GM19467 (cell line): ENCODE results near the gene TOP2A.
"Not testable (repeated sequence)": the region's sequence is repeated elsewhere in the genome, so short reads cannot be mapped to it uniquely, and the experiment has no call there.

Experiments
- ATAC-seq: cut with Tn5 transposase; IDR thresholded peaks from one replicate; pipeline ENCODE4 v1.9.1; 2021; ENCODE audit warnings: mild to moderate bottlenecking, moderate library complexity; ENCODE audit not compliant: unreplicated experiment

Gene TOP2A

GRCh38 chr17:40376541-40376940, 41.2 kb downstream of the TOP2A start:
- not testable (repeated sequence) for ATAC-seq

- not testable (repeated sequence) for ATAC-seq
Measured at GRCh38 chr17:40375786-40376185, 41.9 kb downstream of the TOP2A start.

DNA sequence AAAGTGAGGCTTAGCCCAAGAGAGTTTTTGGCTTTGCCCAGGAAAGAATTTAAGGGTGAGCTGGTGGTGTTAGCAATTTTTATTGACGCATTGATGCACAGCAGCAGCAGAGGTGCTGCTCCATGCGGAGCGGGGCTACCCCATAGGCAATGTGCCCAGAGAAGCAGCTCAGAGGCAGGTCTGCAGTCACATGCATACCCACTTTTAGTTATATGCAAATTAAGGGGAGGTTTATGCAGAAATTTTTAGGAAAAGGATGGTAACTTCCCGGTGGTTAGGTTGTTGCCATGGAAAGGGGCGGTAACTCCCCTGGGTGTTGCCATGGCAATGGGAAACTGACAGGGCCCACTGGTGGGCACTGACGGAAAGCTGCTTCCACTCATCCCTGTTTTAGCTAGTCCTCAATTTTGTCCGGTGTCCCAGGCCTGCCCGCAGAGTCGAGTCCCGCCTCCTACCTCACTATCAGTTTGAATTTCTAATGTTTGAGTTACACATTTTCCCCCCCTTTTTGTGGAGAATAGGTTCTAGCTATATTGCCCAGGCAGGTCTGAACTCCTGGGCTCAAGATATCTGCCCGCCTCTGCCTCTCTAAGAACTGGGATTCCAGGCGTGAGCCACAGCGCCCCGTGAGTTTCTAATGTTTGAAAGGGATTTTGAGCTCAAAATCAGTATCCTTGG, 42.7 kb downstream of the TOP2A start:
- ATAC-seq, result no peak

GRCh38 chr17:40373999-40374398, 43.7 kb downstream of the TOP2A start:
- ATAC-seq, result no peak

DNA sequence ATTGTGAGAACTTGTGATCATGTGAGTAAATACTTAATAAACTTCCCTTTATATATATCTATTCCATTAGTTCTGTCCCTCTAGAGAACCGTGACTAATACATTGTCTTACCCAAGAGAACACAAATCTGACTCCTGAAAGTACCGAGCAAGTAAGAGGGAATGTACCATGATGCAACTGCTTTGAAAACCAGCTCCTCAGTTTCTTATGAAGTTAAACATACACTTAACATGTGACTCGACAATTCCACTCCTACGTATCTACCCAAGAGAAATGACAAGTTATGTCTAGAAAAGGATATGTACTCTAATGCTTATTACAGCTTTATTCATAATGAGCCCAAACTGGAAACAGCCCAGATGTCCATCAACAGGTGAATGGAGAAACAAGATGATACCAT, 44.4 kb downstream of the TOP2A start:
- no peak for ATAC-seq

GRCh38 chr17:40372644-40373043, 45.1 kb downstream of the TOP2A start:
- not testable (repeated sequence) for ATAC-seq

DNA sequence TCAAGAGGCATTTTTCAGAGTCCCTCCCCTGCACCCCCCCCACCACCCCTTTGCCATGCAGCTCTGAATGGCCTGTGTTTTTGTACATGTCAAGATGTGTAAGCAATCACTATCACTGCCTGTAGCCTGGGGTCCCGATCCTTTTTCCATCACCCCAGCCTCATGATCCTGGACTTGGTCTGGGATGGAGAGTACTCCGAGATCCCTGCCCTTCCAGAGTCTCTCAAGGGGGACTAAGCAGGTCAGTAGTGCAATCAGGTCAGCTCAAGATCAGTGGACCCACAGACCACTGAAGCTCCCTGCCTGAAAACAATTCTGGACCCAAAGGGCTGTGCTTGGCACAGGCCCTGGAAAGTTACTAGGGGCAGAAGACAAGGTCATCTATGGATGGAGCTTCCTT, 45.7 kb downstream of the TOP2A start:
- ATAC-seq, result no peak

GRCh38 chr17:40371261-40371929, 46.3 kb downstream of the TOP2A start:
- no peak for ATAC-seq

- ATAC-seq, result no peak
Measured at GRCh38 chr17:40369923-40370322, 47.8 kb downstream of the TOP2A start.

GRCh38 chr17:40367728-40368127, 50.0 kb downstream of the TOP2A start:
- not testable (repeated sequence) for ATAC-seq

DNA sequence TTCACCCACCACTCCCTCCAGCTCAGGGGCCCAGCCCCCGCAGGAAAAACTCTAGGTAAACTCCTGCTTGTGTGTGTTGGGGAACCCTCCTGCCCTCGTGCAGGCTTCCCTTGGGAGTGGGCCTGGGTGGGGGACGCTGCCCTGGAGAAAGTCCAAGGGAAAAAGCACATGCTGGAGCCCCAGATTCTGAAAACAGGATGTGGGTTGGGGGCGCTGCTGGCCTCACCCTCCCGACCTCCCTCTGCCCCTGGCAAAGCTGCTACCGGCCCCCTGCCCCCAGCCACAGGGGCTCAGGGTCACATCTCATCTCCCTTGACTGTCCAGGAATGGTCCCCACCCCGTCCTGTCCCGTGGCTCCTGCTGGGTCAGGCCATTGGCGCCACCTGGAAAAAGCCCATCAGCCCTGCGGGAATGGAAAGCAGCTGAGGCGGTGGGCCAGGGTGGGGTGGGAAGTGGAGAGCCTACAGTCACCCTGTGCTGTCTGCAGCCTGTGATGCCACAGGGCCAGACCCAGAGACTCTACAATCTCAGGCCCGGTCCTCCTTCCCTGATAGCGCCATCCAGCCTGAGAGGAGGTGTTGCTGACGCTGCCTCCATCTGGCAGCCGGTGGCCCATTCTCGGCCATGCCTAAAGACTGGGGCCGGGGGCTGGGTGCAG, 50.7 kb downstream of the TOP2A start:
- ATAC-seq, result no peak

DNA sequence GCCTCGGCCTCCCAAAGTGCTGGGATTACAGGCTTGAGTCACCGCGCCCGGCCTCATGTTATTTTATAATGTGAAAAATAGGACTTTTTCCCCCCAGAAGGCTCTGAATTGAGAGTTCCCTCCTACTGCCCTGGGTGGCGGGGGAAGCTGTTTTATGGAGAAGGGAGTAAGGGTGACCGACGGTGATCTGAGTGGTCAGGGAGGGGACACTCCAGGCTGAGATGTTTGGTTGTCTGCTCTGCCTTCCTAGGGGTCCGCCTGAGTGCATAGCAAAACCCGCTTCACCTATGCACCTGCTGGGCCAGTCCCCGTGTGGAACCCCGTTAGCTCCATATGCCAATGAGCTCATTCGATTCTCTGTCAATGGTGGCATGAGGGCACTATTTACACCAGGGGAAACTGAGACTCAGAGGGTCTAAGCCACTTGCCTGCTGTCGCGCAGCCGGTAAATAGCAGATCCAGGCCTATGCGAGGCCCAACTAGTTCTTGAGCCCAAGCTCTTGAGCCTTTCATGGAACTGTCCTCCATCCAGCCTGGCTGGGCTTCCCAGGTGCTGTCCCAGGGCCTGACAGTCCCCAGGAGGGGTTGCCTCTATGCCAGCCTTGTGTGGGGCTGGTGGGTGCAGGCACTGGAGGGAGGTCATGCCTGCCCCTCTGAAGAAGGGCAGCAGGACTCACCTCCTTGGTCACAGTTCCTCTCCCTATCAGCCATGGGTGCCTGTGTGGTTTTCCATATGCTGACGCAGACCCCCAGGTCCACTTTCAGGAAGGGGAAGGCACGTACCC, 51.4 kb downstream of the TOP2A start:
- ATAC-seq, result no peak

GRCh38 chr17:40364906-40365305, 52.8 kb downstream of the TOP2A start:
- ATAC-seq, result no peak

DNA sequence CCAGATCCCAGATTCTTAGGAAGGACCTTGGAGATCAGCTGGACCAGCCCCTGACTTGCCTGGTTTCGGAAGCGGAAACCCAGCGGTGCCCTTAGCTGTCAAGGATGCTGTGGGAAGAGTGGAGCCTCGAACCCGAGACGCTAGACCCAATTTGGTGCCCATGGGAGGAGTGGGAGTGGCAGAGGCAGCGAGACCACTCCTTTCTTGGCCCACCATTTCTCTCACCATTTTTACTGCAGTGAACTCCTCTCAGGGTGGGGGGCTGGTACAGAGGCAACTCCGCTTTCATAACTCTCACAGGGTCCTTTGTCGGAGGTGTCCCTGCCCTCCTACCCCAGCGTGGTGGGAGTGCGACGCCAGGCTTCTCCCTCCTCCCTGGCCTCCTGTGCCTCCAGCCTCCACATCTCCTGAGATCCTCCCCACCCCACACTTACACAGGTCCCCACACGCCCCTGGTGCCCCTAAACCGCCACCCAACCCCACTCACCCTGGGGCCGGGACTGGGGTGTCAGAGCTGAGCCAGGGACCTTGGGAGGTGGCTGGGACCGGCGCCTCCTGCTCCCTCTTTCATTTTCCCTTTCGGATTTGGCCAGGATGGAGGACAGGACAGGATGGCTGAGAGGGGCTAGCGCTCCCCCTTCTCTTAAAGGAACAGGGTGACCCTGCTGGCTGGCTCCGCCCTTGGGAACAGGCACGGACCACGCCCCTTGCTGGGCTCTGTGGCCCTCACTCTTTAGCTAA, 53.4 kb downstream of the TOP2A start, which contains the start of gene GJD3:
Gene GJD3 (minus strand): TSS at position 617 of the 741 bp plus-strand sequence. CDS start 922 bp downstream, outside the sequence.
- ATAC-seq, result no peak

DNA sequence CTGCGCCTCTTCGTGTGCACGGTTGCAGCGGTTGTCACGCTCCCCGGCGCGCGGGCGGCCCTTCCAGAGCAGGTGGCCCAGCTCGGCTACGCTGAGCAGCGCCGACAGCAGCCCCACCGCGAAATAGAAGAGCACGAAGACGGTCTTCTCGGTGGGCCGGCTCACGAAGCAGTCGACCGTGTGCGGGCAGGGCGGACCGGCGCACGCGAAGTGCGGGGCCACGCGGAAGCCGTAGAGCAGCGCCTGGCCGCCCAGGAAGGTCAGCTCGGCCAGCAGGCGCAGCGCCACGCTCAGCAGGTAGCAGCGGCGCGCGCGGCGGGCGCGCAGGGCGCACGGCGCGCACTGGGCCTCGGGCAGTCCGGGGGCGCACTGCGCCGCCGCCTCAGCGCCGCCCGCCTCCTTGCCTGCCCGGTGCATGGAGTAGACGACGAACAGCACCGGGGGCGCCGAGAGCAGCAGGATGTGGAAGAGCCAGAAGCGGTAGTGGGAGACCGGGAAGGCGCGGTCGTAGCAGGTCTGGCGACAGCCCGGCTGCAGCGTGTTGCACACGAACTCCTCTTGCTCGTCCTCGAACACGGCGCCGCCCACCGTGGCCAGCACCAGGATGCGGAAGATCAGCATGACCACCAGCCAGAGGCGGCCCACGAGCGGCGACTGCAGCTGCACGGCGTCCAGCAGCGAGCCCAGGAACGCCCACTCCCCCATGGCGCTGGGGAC, 54.4 kb downstream of the TOP2A start:
- ATAC-seq, result no peak

DNA sequence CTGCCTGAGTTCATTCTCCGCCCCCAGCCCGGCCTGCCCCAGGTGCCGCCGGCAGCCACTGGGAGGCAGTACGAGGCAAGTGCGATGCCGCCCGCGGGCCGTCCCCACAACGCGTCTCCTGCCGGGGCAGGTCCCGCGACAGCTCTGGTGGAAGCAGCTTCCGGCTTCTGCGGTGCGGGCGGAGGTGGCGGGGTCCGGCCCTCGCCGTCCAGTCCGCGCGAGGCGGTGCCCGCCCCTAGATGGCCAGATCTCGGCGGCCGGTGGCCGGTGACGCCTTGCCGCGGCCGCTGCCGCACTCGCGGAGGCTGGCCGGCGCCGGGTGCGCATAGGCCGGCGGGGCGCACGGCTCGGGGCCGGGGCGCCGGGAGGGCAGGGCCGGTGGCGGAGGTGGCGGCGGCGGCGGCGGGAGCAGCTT, 55.0 kb downstream of the TOP2A start:
- peak; percentile 53 for ATAC-seq

GRCh38 chr17:40361925-40362695, 55.6 kb downstream of the TOP2A start:
- peak; percentile 14 for ATAC-seq

DNA sequence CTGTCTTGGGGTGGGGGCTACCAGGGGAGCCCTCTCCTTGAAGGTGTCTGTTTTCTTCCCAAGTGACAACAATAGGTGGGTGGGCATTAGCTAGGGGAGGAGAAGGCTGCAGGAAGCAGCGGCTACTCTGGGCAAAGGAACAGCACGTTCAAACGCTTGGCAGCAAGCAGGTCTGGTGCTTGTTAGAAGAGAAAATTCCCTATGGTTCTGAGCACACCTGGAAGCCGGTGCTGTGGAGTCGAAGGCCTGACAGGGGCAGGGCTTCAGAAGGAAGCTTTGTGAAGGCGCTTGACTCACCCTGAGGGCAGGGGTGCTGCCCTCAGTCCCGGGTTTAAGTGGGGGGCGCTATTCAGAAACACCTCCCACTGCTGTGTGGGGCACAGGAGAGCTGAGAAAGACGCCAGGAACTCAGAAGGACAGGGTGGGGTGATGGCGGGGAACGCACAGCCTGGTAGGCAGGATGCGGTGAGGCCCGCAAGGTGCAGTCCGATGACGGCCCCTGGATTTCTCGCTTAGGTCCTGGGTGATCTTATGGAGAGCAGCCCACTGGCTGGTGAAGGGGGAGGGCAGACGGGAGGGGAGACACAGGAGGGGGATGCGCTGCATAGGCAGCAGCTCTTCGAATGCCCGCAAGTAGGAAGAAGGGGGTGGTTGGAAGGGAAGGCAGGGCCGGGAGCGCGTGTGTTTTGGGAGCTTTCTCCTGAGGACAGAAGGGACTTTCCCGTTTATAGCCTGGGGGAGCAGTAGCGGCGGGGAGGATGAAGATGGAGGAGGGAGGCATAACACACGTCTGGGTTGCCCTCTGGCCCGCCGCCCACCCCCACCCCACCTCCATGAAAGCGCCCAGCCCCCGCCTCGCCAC, 56.4 kb downstream of the TOP2A start:
- ATAC-seq, result no peak
